IMR-90 (cell line): Measurements from ENCODE around the gene OR5AR1.

Experiments used
- BHLHE40 ChIP-seq: fragments of 150-350 bp; IDR thresholded peaks from 2 replicates; pipeline ENCODE4 v1.6.1; 2016; ENCODE audit warnings: mild to moderate bottlenecking, low read depth, low read length
- CEBPB ChIP-seq: IDR thresholded peaks from 2 replicates; pipeline ENCODE4 v1.6.1; 2012; ENCODE audit warnings: low read depth, low read length, improper control_type of control experiment
- CHD1 ChIP-seq: IDR thresholded peaks from 2 replicates; pipeline ENCODE4 v1.6.1; 2012; ENCODE audit warnings: low read depth, low read length, improper control_type of control experiment
- CTCF ChIP-seq: conservative IDR thresholded peaks from 2 replicates; pipeline ENCODE4 v1.5.1; 2012; ENCODE audit warnings: mild to moderate bottlenecking, low read depth, low read length, improper control_type of control experiment
- ELK1 ChIP-seq: fragments of 150-350 bp; IDR thresholded peaks from 2 replicates; pipeline ENCODE4 v1.6.1; 2016; ENCODE audit warnings: low read depth, mild to moderate bottlenecking, low read length, moderate library complexity, borderline replicate concordance
- MAFK ChIP-seq: IDR thresholded peaks from 2 replicates; pipeline ENCODE4 v1.6.1; 2012; ENCODE audit warnings: low read depth, low read length, improper control_type of control experiment
- MAZ ChIP-seq: IDR thresholded peaks from 2 replicates; pipeline ENCODE4 v1.6.1; 2012; ENCODE audit warnings: low read depth, mild to moderate bottlenecking, low read length, improper control_type of control experiment, moderate library complexity, borderline replicate concordance
- MXI1 ChIP-seq: IDR thresholded peaks from 2 replicates; pipeline ENCODE4 v1.6.1; 2012; ENCODE audit warnings: low read depth, mild to moderate bottlenecking, low read length, moderate library complexity, borderline replicate concordance
- POLR2A ChIP-seq: IDR thresholded peaks from 2 replicates; pipeline ENCODE4 v1.6.1; 2012; ENCODE audit warnings: mild to moderate bottlenecking, low read depth, low read length
- RAD21 ChIP-seq: IDR thresholded peaks from 2 replicates; pipeline ENCODE4 v1.6.1; 2012; ENCODE audit warnings: low read length, improper control_type of control experiment
- RCOR1 ChIP-seq: IDR thresholded peaks from 2 replicates; pipeline ENCODE4 v1.6.1; 2012; ENCODE audit warnings: mild to moderate bottlenecking, low read length, improper control_type of control experiment; ENCODE audit not compliant: insufficient replicate concordance
- RFX5 ChIP-seq: IDR thresholded peaks from 2 replicates; pipeline ENCODE4 v1.8.0; 2012; ENCODE audit warnings: low read depth, mild to moderate bottlenecking, low read length, moderate library complexity
- SMC3 ChIP-seq: fragments of 150-350 bp; IDR thresholded peaks from 2 replicates; pipeline ENCODE4 v1.6.1; 2016; ENCODE audit warnings: low read depth, mild to moderate bottlenecking, antibody characterized with exemption, low read length, moderate library complexity
- USF2 ChIP-seq: fragments of 150-350 bp; IDR thresholded peaks from 2 replicates; pipeline ENCODE4 v1.6.1; 2017; ENCODE audit warnings: mild to moderate bottlenecking, antibody characterized with exemption, low read length, low read depth

GRCh38 chr11:56624661-56625110 lies 38.8 kb upstream of the OR5AR1 start:
- peak; percentile 58 for TF ChIP-seq CTCF
- no peak for TF ChIP-seq CEBPB
- TF ChIP-seq USF2, result no peak
- no peak for TF ChIP-seq POLR2A
- no peak for TF ChIP-seq MXI1
- TF ChIP-seq RAD21, result peak; percentile 31
- no peak for TF ChIP-seq CHD1
- TF ChIP-seq MAZ, result no peak
- TF ChIP-seq BHLHE40, result no peak
- TF ChIP-seq MAFK, result no peak
- no peak for TF ChIP-seq ELK1
- no peak for TF ChIP-seq RFX5
- no peak for TF ChIP-seq RCOR1
- TF ChIP-seq SMC3, result peak; percentile 34; the same call in 1 of the 2 replicates
